Measurements from ENCODE around the gene CYP2E1.

GRCh38 chr10:133526957-133527588, at the start of gene CYP2E1:
- no peak for TF ChIP-seq EZH2 (IDR thresholded peaks at IDR 0.05)
- TF ChIP-seq POLR2AphosphoS5 (IDR thresholded peaks at IDR 0.05; ENCODE audit: borderline replicate concordance, low read depth, low read length): no peak
